Measurements from ENCODE around the gene GP2.
A peak's percentile ranks its signal among the peaks of the same experiment; 100 is the strongest.

GP2 gene

GRCh38 chr16:20308266-20308665 is 19.0 kb downstream of the GP2 start:
- DNase-seq (ENCODE audit: insufficient read length, low spot score) (no peak), FAIRE-seq (no peak)

- FAIRE-seq = no peak
- no peak for DNase-seq (ENCODE audit: insufficient read length, low spot score)
Observed at GRCh38 chr16:20307791-20308190, 19.5 kb downstream of the GP2 start.

- FAIRE-seq (no peak), DNase-seq (ENCODE audit: insufficient read length, low spot score) (no peak)
Observed at GRCh38 chr16:20307240-20307671, 20.1 kb downstream of the GP2 start.

GRCh38 chr16:20306401-20306800 is 20.9 kb downstream of the GP2 start:
- no peak for FAIRE-seq

GRCh38 chr16:20303012-20303411 is 24.3 kb downstream of the GP2 start:
- no peak for FAIRE-seq
- no peak for DNase-seq (ENCODE audit: insufficient read length, low spot score)

More at GRCh38 chr16:20306401-20306800, 20.9 kb downstream of the GP2 start:
- no peak for DNase-seq (ENCODE audit: insufficient read length, low spot score)

GRCh38 chr16:20302389-20302788 is 24.9 kb downstream of the GP2 start:
- FAIRE-seq = no peak
- no peak for DNase-seq (ENCODE audit: insufficient read length, low spot score)

- no peak for FAIRE-seq
- DNase-seq (ENCODE audit: insufficient read length, low spot score) = no peak
Observed at GRCh38 chr16:20301840-20302239, 25.5 kb downstream of the GP2 start.

- FAIRE-seq = peak; percentile 81
- peak; percentile 59 for DNase-seq (ENCODE audit: insufficient read length, low spot score)
Observed at GRCh38 chr16:20300312-20301097, 26.8 kb downstream of the GP2 start.

- no peak for FAIRE-seq
- no peak for DNase-seq (ENCODE audit: insufficient read length, low spot score)
Observed at GRCh38 chr16:20298452-20298851, 28.9 kb downstream of the GP2 start.

- no peak for FAIRE-seq
- DNase-seq (ENCODE audit: insufficient read length, low spot score) = no peak
Observed at GRCh38 chr16:20291208-20292206, 35.8 kb downstream of the GP2 start.

GRCh38 chr16:20289571-20289970 is 37.7 kb downstream of the GP2 start:
- FAIRE-seq = no peak
- no peak for DNase-seq (ENCODE audit: insufficient read length, low spot score)

GRCh38 chr16:20285993-20286499 is 41.3 kb downstream of the GP2 start:
- DNase-seq (ENCODE audit: insufficient read length, low spot score) (no peak), FAIRE-seq (no peak)

GRCh38 chr16:20280259-20280658 is 47.1 kb downstream of the GP2 start:
- no peak for DNase-seq (ENCODE audit: insufficient read length, low spot score)
- no peak for FAIRE-seq

- no peak for FAIRE-seq
- DNase-seq (ENCODE audit: insufficient read length, low spot score) = no peak
Observed at GRCh38 chr16:20271893-20272292, 55.4 kb downstream of the GP2 start.

- DNase-seq (ENCODE audit: insufficient read length, low spot score) (no peak), FAIRE-seq (no peak)
Observed at GRCh38 chr16:20268409-20268808, 58.9 kb downstream of the GP2 start.

GRCh38 chr16:20265019-20265418 is 62.3 kb downstream of the GP2 start:
- DNase-seq (ENCODE audit: insufficient read length, low spot score) = no peak
- no peak for FAIRE-seq

GRCh38 chr16:20263138-20263855 is 64.0 kb downstream of the GP2 start:
- FAIRE-seq (no peak), DNase-seq (ENCODE audit: insufficient read length, low spot score) (no peak)

- no peak for FAIRE-seq
Observed at GRCh38 chr16:20262248-20262647, 65.1 kb downstream of the GP2 start.

GRCh38 chr16:20260215-20261009 is 66.9 kb downstream of the GP2 start:
- DNase-seq (ENCODE audit: insufficient read length, low spot score) = no peak
- no peak for FAIRE-seq

More at GRCh38 chr16:20262248-20262647, 65.1 kb downstream of the GP2 start:
- DNase-seq (ENCODE audit: insufficient read length, low spot score) = no peak

Measured in GM19239 (cell line).